GM12872 (cell line): ENCODE data around the gene RETSAT.

Experiments
- CTCF ChIP-seq: IDR thresholded peaks from 3 replicates; pipeline ENCODE4 v1.5.1; 2011; ENCODE audit warnings: low read depth, mild to moderate bottlenecking, low read length, moderate library complexity; ENCODE audit not compliant: insufficient read depth

Gene RETSAT

GRCh38 chr2:85355073-85355410, 714 bp upstream of the RETSAT start:
- no peak for TF ChIP-seq CTCF

- no peak for TF ChIP-seq CTCF
These were observed 447 bp downstream of the RETSAT start for GRCh38 chr2:85353876-85354285.

GRCh38 chr2:85347599-85347998, 6.7 kb downstream of the RETSAT start:
- no peak for TF ChIP-seq CTCF

- no peak for TF ChIP-seq CTCF
These were observed 9.9 kb downstream of the RETSAT start for GRCh38 chr2:85344356-85344954.

- TF ChIP-seq CTCF, result no peak
These were observed 12.2 kb downstream of the RETSAT start for GRCh38 chr2:85342156-85342555.

GRCh38 chr2:85341269-85342029, 12.9 kb downstream of the RETSAT start:
- no peak for TF ChIP-seq CTCF

GRCh38 chr2:85340034-85340892, 14.1 kb downstream of the RETSAT start:
- TF ChIP-seq CTCF, result no peak
